NCI-H2029 treated with DMSO at 0.1 percent for 48 hours (cell line): ENCODE results near the gene MAP2K2.

Source experiments
- DNase-seq: peaks from one replicate; lab custom pipeline; 2025; lab: John Stamatoyannopoulos, UW

MAP2K2 gene

GRCh38 chr19:4042731-4043082, 81.2 kb downstream of the MAP2K2 start:
- DNase-seq = no peak

- no peak for DNase-seq
These were observed 81.7 kb downstream of the MAP2K2 start for GRCh38 chr19:4042064-4042730.
